HEK293T (cell line): Measurements from ENCODE around the gene HTR5A.

Source experiments
- ARNT ChIP-seq: fragments of 450-650 bp; IDR thresholded peaks from 2 replicates; pipeline ENCODE4 v1.6.1; 2017; ENCODE audit warnings: mild to moderate bottlenecking
- BHLHE40 ChIP-seq: fragments of 450-650 bp; IDR thresholded peaks from 2 replicates; pipeline ENCODE4 v1.6.1; 2016; ENCODE audit warnings: mild to moderate bottlenecking, moderate library complexity, borderline replicate concordance
- CTBP1 ChIP-seq: fragments of 450-650 bp; IDR thresholded peaks from 2 replicates; pipeline ENCODE4 v1.6.1; 2016; ENCODE audit warnings: borderline replicate concordance
- SP1 ChIP-seq: fragments of 450-650 bp; IDR thresholded peaks from 2 replicates; pipeline ENCODE4 v1.6.1; 2017
- SUZ12 ChIP-seq: fragments of 450-650 bp; IDR thresholded peaks from 2 replicates; pipeline ENCODE4 v1.6.1; 2016; ENCODE audit warnings: mild to moderate bottlenecking

GRCh38 chr7:155093596-155093995 is 23.5 kb downstream of the HTR5A start:
- TF ChIP-seq SUZ12, result no peak
- no peak for TF ChIP-seq CTBP1
- no peak for TF ChIP-seq SP1
- TF ChIP-seq BHLHE40, result no peak
- TF ChIP-seq ARNT, result no peak
